ENCODE data around the gene ZMYND11.

GRCh38 chr10:247480-247879 is 112.2 kb downstream of the ZMYND11 start:
- TF ChIP-seq PBX2 (CRISPR knock-in tag; IDR thresholded peaks at IDR 0.05) (no peak), EZH2 (conservative IDR thresholded peaks at IDR 0.05; ENCODE audit: low read depth, low read length) (no peak), ZFP37 (CRISPR knock-in tag; IDR thresholded peaks at IDR 0.05; ENCODE audit: borderline replicate concordance) (no peak)

Measured in HepG2 (cell line).